PC-3 (cell line): ENCODE data around the gene ARFGEF2.

Experiments used
- EZH2 ChIP-seq: fragments of 300-600 bp; sonication (generic); IDR thresholded peaks from one replicate; pipeline ENCODE4 v1.6.1; 2017; ENCODE audit warnings: antibody characterized with exemption, mild to moderate bottlenecking, low read length; ENCODE audit not compliant: unreplicated experiment
- EZH2phosphoT487 ChIP-seq: fragments of 300-600 bp; sonication (generic); IDR thresholded peaks from 2 replicates; pipeline ENCODE4 v1.6.1; 2018; ENCODE audit warnings: mild to moderate bottlenecking, antibody characterized with exemption, low read length, borderline replicate concordance
- TF ChIP-seq, protein P1 (sequence below): fragments of 300-600 bp; sonication (generic); conservative IDR thresholded peaks from 2 replicates; pipeline ENCODE4 v1.5.1; 2017; ENCODE audit warnings: antibody characterized with exemption, low read depth, mild to moderate bottlenecking, low read length

DNA sequence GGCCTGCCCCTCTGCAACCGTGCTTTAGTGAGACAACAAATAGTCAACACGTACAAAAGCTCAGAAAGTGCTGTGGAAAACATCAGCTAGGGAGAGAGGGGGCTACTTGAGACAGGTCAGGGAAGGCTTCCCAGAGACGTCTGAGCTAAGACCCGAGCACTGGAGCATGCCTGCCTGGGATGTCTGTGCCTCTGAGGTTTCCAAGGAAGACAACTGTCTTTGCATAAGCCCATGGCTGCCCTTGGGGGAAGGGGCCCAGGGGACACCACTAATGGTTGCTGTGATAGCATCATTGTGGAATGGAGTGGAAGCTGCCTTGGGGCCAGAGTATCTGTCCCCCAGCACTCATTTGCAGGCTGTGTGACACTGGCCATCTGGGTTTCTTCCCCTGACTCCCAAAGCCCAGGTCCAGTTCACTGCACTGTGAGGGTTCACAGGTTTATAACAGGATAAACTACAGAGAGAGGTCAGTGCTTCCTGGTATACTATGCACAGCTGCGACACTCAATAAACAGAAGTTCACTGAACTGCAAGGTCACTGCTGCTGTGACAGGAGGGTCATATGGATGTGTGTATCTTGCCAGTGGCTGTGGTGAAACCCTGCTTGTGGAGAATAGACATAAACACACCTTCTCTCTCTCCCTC, 1.5 kb upstream of the ARFGEF2 start:
- TF ChIP-seq, protein P1, sequence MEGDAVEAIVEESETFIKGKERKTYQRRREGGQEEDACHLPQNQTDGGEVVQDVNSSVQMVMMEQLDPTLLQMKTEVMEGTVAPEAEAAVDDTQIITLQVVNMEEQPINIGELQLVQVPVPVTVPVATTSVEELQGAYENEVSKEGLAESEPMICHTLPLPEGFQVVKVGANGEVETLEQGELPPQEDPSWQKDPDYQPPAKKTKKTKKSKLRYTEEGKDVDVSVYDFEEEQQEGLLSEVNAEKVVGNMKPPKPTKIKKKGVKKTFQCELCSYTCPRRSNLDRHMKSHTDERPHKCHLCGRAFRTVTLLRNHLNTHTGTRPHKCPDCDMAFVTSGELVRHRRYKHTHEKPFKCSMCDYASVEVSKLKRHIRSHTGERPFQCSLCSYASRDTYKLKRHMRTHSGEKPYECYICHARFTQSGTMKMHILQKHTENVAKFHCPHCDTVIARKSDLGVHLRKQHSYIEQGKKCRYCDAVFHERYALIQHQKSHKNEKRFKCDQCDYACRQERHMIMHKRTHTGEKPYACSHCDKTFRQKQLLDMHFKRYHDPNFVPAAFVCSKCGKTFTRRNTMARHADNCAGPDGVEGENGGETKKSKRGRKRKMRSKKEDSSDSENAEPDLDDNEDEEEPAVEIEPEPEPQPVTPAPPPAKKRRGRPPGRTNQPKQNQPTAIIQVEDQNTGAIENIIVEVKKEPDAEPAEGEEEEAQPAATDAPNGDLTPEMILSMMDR, result no peak
- TF ChIP-seq EZH2 (no peak), EZH2phosphoT487 (no peak)
